IMR-90 (cell line): ENCODE data around the gene TUB. TPM values are rescaled to one million over a fixed set of nuclear protein-coding genes. Genes with fewer than 3 reads are reported as not detected.

Experiments
- ATAC-seq: fragments of 200-7000 bp; cut with Tn5 transposase; 2 replicates; pipeline ENCODE4 v1.9.1; 2020; ENCODE audit warnings: low read depth, mild to moderate bottlenecking, moderate library complexity
- BruUV-seq: library from RNA; stranded (reverse); fragments of 400-500 nt; replicated peaks from 2 replicates; lab custom pipeline; 2021; lab: Mats Ljungman, UMichigan
- CTCF ChIA-PET: fragments of 300-600 bp; formaldehyde crosslinking; extraction: SDS; loops from one replicate; lab custom pipeline; 2021; ENCODE audit warnings: antibody characterized with exemption; lab: Yijun Ruan, JAX
- POLR2A ChIA-PET: fragments of 300-600 bp; sonication (Branson Sonifier 250); formaldehyde crosslinking; loops from one replicate; lab custom pipeline; 2022; ENCODE audit warnings: antibody characterized with exemption; ENCODE audit not compliant: unreplicated experiment; lab: Charles Lee
- DNase-seq: peaks from one replicate; pipeline ENCODE4 v3.0.0; 2013
- H2AFZ ChIP-seq: replicated peaks from 2 replicates; pipeline ENCODE3; 2013; ENCODE audit warnings: low read length, mild to moderate bottlenecking; ENCODE audit not compliant: poor library complexity
- H2AK5ac ChIP-seq: 2 replicates; pipeline ENCODE4 v1.6.1; 2013; ENCODE audit warnings: low read depth, low read length, inconsistent platforms
- H2AK9ac ChIP-seq: replicated peaks from 2 replicates; pipeline ENCODE3; 2013; ENCODE audit warnings: mild to moderate bottlenecking, low read depth, low read length, moderate library complexity; ENCODE audit not compliant: poor library complexity
- H2BK120ac ChIP-seq: 2 replicates; pipeline ENCODE4 v1.6.1; 2013; ENCODE audit warnings: low read depth, low read length, inconsistent platforms
- H2BK15ac ChIP-seq: 3 replicates; pipeline ENCODE4 v1.6.1; 2013; ENCODE audit warnings: low read depth, low read length, inconsistent platforms
- H2BK20ac ChIP-seq: 2 replicates; pipeline ENCODE4 v1.6.1; 2013; ENCODE audit warnings: low read depth, mild to moderate bottlenecking, inconsistent platforms, low read length, moderate library complexity
- H2BK5ac ChIP-seq: 2 replicates; pipeline ENCODE4 v1.6.1; 2013; ENCODE audit warnings: mild to moderate bottlenecking, low read depth, low read length, inconsistent platforms; ENCODE audit not compliant: poor library complexity, severe bottlenecking
- H3K14ac ChIP-seq: replicated peaks from 2 replicates; pipeline ENCODE4 v1.6.1; 2013; ENCODE audit warnings: low read depth, low read length, inconsistent platforms
- H3K18ac ChIP-seq: 2 replicates; pipeline ENCODE4 v1.6.1; 2013; ENCODE audit warnings: low read depth, low read length, control low read depth
- H3K23ac ChIP-seq: 2 replicates; pipeline ENCODE4 v1.6.1; 2013; ENCODE audit warnings: low read depth, low read length, inconsistent platforms
- H3K27ac ChIP-seq: 2 replicates; pipeline ENCODE4 v1.5.1; 2013; ENCODE audit warnings: mild to moderate bottlenecking, control low read depth, low read length; ENCODE audit not compliant: insufficient read depth
- H3K27me3 ChIP-seq: 2 replicates; pipeline ENCODE4 v1.6.1; 2013; ENCODE audit warnings: low read length; ENCODE audit not compliant: control insufficient read depth, insufficient read depth
- H3K36me3 ChIP-seq: 2 replicates; pipeline ENCODE4 v1.6.1; 2013; ENCODE audit warnings: low read length, mixed read lengths; ENCODE audit not compliant: control insufficient read depth, insufficient read depth
- H3K4ac ChIP-seq: 2 replicates; pipeline ENCODE4 v1.6.1; 2013; ENCODE audit warnings: low read depth, low read length, inconsistent platforms
- H3K4me1 ChIP-seq: 2 replicates; pipeline ENCODE4 v1.6.1; 2013; ENCODE audit warnings: low read length, mixed read lengths; ENCODE audit not compliant: control insufficient read depth, insufficient read depth
- H3K4me2 ChIP-seq: 2 replicates; pipeline ENCODE4 v1.6.1; 2013; ENCODE audit warnings: low read depth, mild to moderate bottlenecking, control low read depth, low read length, moderate library complexity
- H3K4me3 ChIP-seq: 2 replicates; pipeline ENCODE4 v1.5.1; 2013; ENCODE audit warnings: low read depth, mild to moderate bottlenecking, control low read depth, low read length, moderate library complexity; ENCODE audit not compliant: insufficient read depth
- H3K56ac ChIP-seq: 2 replicates; pipeline ENCODE4 v1.6.1; 2013; ENCODE audit warnings: low read length, inconsistent platforms; ENCODE audit not compliant: insufficient read depth; ENCODE audit errors: extremely low read depth
- H3K79me1 ChIP-seq, 2 experiments: 2 replicates each; pipeline ENCODE4 v1.6.1; 2013; ENCODE audit warnings: low read length in 2 of 2, inconsistent platforms in 1 of 2, low read depth in 1 of 2
- H3K9ac ChIP-seq: 2 replicates; pipeline ENCODE4 v1.6.1; 2013; ENCODE audit warnings: low read depth, low read length, control low read depth
- H3K9me1 ChIP-seq: 2 replicates; pipeline ENCODE4 v1.6.1; 2013; ENCODE audit warnings: low read length, inconsistent platforms; ENCODE audit not compliant: insufficient read depth
- H3K9me3 ChIP-seq: 2 replicates; pipeline ENCODE4 v1.6.1; 2013; ENCODE audit warnings: low read length; ENCODE audit not compliant: control insufficient read depth, insufficient read depth
- H4K20me1 ChIP-seq: 2 replicates; pipeline ENCODE4 v1.6.1; 2013; ENCODE audit warnings: low read length, inconsistent platforms; ENCODE audit not compliant: insufficient read depth
- H4K5ac ChIP-seq: 2 replicates; pipeline ENCODE4 v1.6.1; 2013; ENCODE audit warnings: mild to moderate bottlenecking, low read depth, low read length, control low read depth
- H4K8ac ChIP-seq, 2 experiments: 2 replicates each; pipeline ENCODE4 v1.6.1; 2013; ENCODE audit warnings: low read depth in 2 of 2, low read length in 2 of 2, control low read depth in 1 of 2, inconsistent platforms in 1 of 2
- H4K91ac ChIP-seq: 2 replicates; pipeline ENCODE4 v1.6.1; 2013; ENCODE audit warnings: low read depth, low read length, inconsistent platforms; ENCODE audit not compliant: insufficient read depth
- BHLHE40 ChIP-seq: fragments of 150-350 bp; IDR thresholded peaks from 2 replicates; pipeline ENCODE4 v1.6.1; 2016; ENCODE audit warnings: mild to moderate bottlenecking, low read depth, low read length
- CEBPB ChIP-seq: IDR thresholded peaks from 2 replicates; pipeline ENCODE4 v1.6.1; 2012; ENCODE audit warnings: low read depth, low read length, improper control_type of control experiment
- CHD1 ChIP-seq: IDR thresholded peaks from 2 replicates; pipeline ENCODE4 v1.6.1; 2012; ENCODE audit warnings: low read depth, low read length, improper control_type of control experiment
- CTCF ChIP-seq: conservative IDR thresholded peaks from 2 replicates; pipeline ENCODE4 v1.5.1; 2012; ENCODE audit warnings: mild to moderate bottlenecking, low read depth, low read length, improper control_type of control experiment
- ELK1 ChIP-seq: fragments of 150-350 bp; IDR thresholded peaks from 2 replicates; pipeline ENCODE4 v1.6.1; 2016; ENCODE audit warnings: low read depth, mild to moderate bottlenecking, low read length, moderate library complexity, borderline replicate concordance
- MAFK ChIP-seq: IDR thresholded peaks from 2 replicates; pipeline ENCODE4 v1.6.1; 2012; ENCODE audit warnings: low read depth, low read length, improper control_type of control experiment
- MAZ ChIP-seq: IDR thresholded peaks from 2 replicates; pipeline ENCODE4 v1.6.1; 2012; ENCODE audit warnings: low read depth, mild to moderate bottlenecking, low read length, improper control_type of control experiment, moderate library complexity, borderline replicate concordance
- MXI1 ChIP-seq: IDR thresholded peaks from 2 replicates; pipeline ENCODE4 v1.6.1; 2012; ENCODE audit warnings: low read depth, mild to moderate bottlenecking, low read length, moderate library complexity, borderline replicate concordance
- NFE2L2 ChIP-seq: fragments of 150-350 bp; IDR thresholded peaks from 2 replicates; pipeline ENCODE4 v1.6.1; 2016; ENCODE audit warnings: low read depth, mild to moderate bottlenecking, low read length
- RAD21 ChIP-seq: IDR thresholded peaks from 2 replicates; pipeline ENCODE4 v1.6.1; 2012; ENCODE audit warnings: low read length, improper control_type of control experiment
- RCOR1 ChIP-seq: IDR thresholded peaks from 2 replicates; pipeline ENCODE4 v1.6.1; 2012; ENCODE audit warnings: mild to moderate bottlenecking, low read length, improper control_type of control experiment; ENCODE audit not compliant: insufficient replicate concordance
- RFX5 ChIP-seq: IDR thresholded peaks from 2 replicates; pipeline ENCODE4 v1.8.0; 2012; ENCODE audit warnings: low read depth, mild to moderate bottlenecking, low read length, moderate library complexity
- SMC3 ChIP-seq: fragments of 150-350 bp; IDR thresholded peaks from 2 replicates; pipeline ENCODE4 v1.6.1; 2016; ENCODE audit warnings: low read depth, mild to moderate bottlenecking, antibody characterized with exemption, low read length, moderate library complexity
- USF2 ChIP-seq: fragments of 150-350 bp; IDR thresholded peaks from 2 replicates; pipeline ENCODE4 v1.6.1; 2017; ENCODE audit warnings: mild to moderate bottlenecking, antibody characterized with exemption, low read length, low read depth
- WGBS, 2 experiments: methylation state at CpG; one replicate each; pipeline versions ENCODE4 v1.1.5 to v1.1.7; 2013; ENCODE audit warnings: missing lambda C conversion rate in 2 of 2; ENCODE audit not compliant: insufficient read length in 1 of 2; ENCODE audit errors: extremely low coverage in 2 of 2; 5-methylcytosine and 5-hydroxymethylcytosine counted together
- dilution Hi-C: fragments of 300-500 bp; cut with HindIII; formaldehyde crosslinking; loops from one replicate; pipeline ENCODE4 v1.14.3; 2018; ENCODE audit warnings: low sequenced_read_pairs; ENCODE audit not compliant: unreplicated experiment
- in situ Hi-C: fragments of 300-500 bp; cut with MboI; formaldehyde crosslinking; loops from 3 replicates; pipeline ENCODE4 v1.14.3; 2019; ENCODE audit warnings: low sequenced_read_pairs, inconsistent platforms, mixed read lengths
- intact Hi-C: fragments of 100-400 bp; cut with micrococcal nuclease; formaldehyde crosslinking; loops from 2 replicates; pipeline ENCODE4 v1.10.0; 2022
- polyA plus RNA-seq, 3 experiments: library from polyadenylated mRNA; depleted of rRNA; stranded (reverse); fragments of >200 nt; gene quantifications; 2 replicates each; pipeline ENCODE4 v1.2.3, GENCODE V29; 2012; ENCODE audit warnings: low replicate concordance in 1 of 3
- total RNA-seq: library from RNA; depleted of rRNA; stranded (reverse); fragments of >200 nt; gene quantifications from 2 replicates; pipeline ENCODE4 v1.2.3, GENCODE V29; 2012

Gene TUB
- total and polyA plus RNA-seq, 2 of the 4 experiments (the other 2 are of a cell fraction), result 11.8 to 12.9 TPM

GRCh38 chr11:8094656-8095055 lies 13.6 kb downstream of the TUB start:
- Histone ChIP-seq H4K8ac (no peak overlapping the region), H4K91ac (no peak overlapping the region), H3K14ac (no peak overlapping the region), H4K20me1 (peaks cover 4% of the 10 kb centered on the region; the same call in 1 of the 2 replicates), H3K27me3 (no peaks in the 10 kb centered on the region), H3K18ac (no peak overlapping the region), H3K36me3 (peaks cover 17% of the 10 kb centered on the region), H4K5ac (no peak overlapping the region), H3K79me1 (no peaks in the 10 kb centered on the region; a peak in 1 of 4 replicates), H3K4me3 (no peak overlapping the region), H2BK15ac (no peak overlapping the region), H3K27ac (no peak overlapping the region), H3K23ac (no peak overlapping the region), H2AK9ac (peak overlapping the region; percentile 46), H3K9me3 (no peaks in the 10 kb centered on the region), H3K9me1 (no peaks in the 10 kb centered on the region), H2AK5ac (no peak overlapping the region), H3K56ac (no peak overlapping the region), H3K4ac (no peak overlapping the region), H3K4me1 (peaks cover 9% of the 10 kb centered on the region), H3K4me2 (no peak overlapping the region), H2BK5ac (no peak overlapping the region), H3K9ac (no peak overlapping the region), H2AFZ (no peak overlapping the region), H2BK120ac (no peak overlapping the region), H2BK20ac (no peak overlapping the region)
- ChIA-PET POLR2A (no interaction called here), CTCF (interaction anchor here (0.8 kb wide), 1 partner anchor 61 kb away, joined by 3 read pairs; no protein-coding TSS in a partner anchor)
- ATAC-seq (no peak), DNase-seq (no peak)
- intact Hi-C loops, result loop anchor here (5.0 to 10.0 kb wide), 3 partner anchors 168 to 420 kb away; partner anchors contain the start of genes CYB5R2 and LMO1
- dilution Hi-C loops, result no loop called here
- in situ Hi-C loops, result loop anchor here (5.0 to 25.0 kb wide), 4 partner anchors 60 to 407 kb away; no protein-coding TSS in a partner anchor
- no TSS peak for BruUV-seq
- TF ChIP-seq USF2, result no peak
- no peak for TF ChIP-seq MAFK
- no peak for TF ChIP-seq ELK1
- TF ChIP-seq CTCF, result no peak
- no peak for TF ChIP-seq NFE2L2
- no peak for TF ChIP-seq CHD1
- no peak for TF ChIP-seq RFX5
- no peak for TF ChIP-seq SMC3
- no peak for TF ChIP-seq RCOR1
- TF ChIP-seq BHLHE40, result no peak
- no peak for TF ChIP-seq RAD21
- TF ChIP-seq MXI1, result no peak
- no peak for TF ChIP-seq MAZ
- TF ChIP-seq CEBPB, result no peak
- 88% methylated on average over 9 of the region's 11 CpGs; no CpG with 5 or more reads in 1 of the 2 experiments for WGBS, 2 experiments
